Measurements from ENCODE around the gene HLA-DPA1. TPM values are rescaled to one million over a fixed set of nuclear protein-coding genes. Genes with fewer than 3 reads are reported as not detected.
A peak's percentile ranks its signal among the peaks of the same experiment; 100 is the strongest.

HLA-DPA1 gene
- total RNA-seq, 1 donor from 2014 or later = 491 TPM

- intact Hi-C loops (cut with DNase I) = no loop called here
- Histone ChIP-seq H3K36me3 (no peaks in the 10 kb centered on the region), H3K27ac (no peak overlapping the region), H3K9me3 (no peaks in the 10 kb centered on the region), H3K4me1 (no peaks in the 10 kb centered on the region), H3K4me3 (no peak overlapping the region), H3K27me3 (peaks cover 5% of the 10 kb centered on the region)
- DNase-seq = no peak
- peak; percentile 14 for TF ChIP-seq CTCF (IDR thresholded peaks at IDR 0.05)
- no peak for ATAC-seq
Measured at GRCh38 chr6:33049323-33050013, 24.0 kb downstream of the HLA-DPA1 start.

- DNase-seq = no peak
- TF ChIP-seq CTCF (IDR thresholded peaks at IDR 0.05) = no peak
- Histone ChIP-seq H3K9me3 (no peaks in the 10 kb centered on the region), H3K27me3 (no peaks in the 10 kb centered on the region), H3K4me3 (no peak overlapping the region), H3K27ac (no peak overlapping the region), H3K36me3 (no peaks in the 10 kb centered on the region), H3K4me1 (no peaks in the 10 kb centered on the region)
- intact Hi-C loops (cut with DNase I) = no loop called here
- ATAC-seq = no peak
Measured at GRCh38 chr6:33040157-33040556, 33.3 kb downstream of the HLA-DPA1 start.

- no peak for TF ChIP-seq CTCF (IDR thresholded peaks at IDR 0.05)
- no peak overlapping the region for H3K4me3 ChIP-seq
- H3K4me1 ChIP-seq = no peaks in the 10 kb centered on the region
- intact Hi-C loops (cut with DNase I) = no loop called here
- DNase-seq (no peak), ATAC-seq (peak; percentile 26)
- no peaks in the 10 kb centered on the region for H3K9me3 ChIP-seq
- H3K27ac ChIP-seq = no peak overlapping the region
- H3K36me3 ChIP-seq = no peaks in the 10 kb centered on the region
- H3K27me3 ChIP-seq = no peaks in the 10 kb centered on the region
Measured at GRCh38 chr6:33036535-33036934, 36.9 kb downstream of the HLA-DPA1 start.

GRCh38 chr6:33034554-33034953 lies 38.9 kb downstream of the HLA-DPA1 start:
- no peak for TF ChIP-seq CTCF (IDR thresholded peaks at IDR 0.05)
- Histone ChIP-seq H3K27ac (no peak overlapping the region), H3K4me3 (no peak overlapping the region), H3K36me3 (no peaks in the 10 kb centered on the region), H3K4me1 (no peaks in the 10 kb centered on the region), H3K9me3 (no peaks in the 10 kb centered on the region), H3K27me3 (no peaks in the 10 kb centered on the region)
- DNase-seq (no peak), ATAC-seq (no peak)
- intact Hi-C loops (cut with DNase I) = no loop called here

GRCh38 chr6:33030245-33030644 lies 43.2 kb downstream of the HLA-DPA1 start:
- DNase-seq = no peak
- no peaks in the 10 kb centered on the region for H3K9me3 ChIP-seq
- no peaks in the 10 kb centered on the region for H3K27me3 ChIP-seq
- H3K36me3 ChIP-seq = no peaks in the 10 kb centered on the region
- peak overlapping the region; percentile 89 for H3K27ac ChIP-seq
- ATAC-seq = no peak
- no peak for TF ChIP-seq CTCF (IDR thresholded peaks at IDR 0.05)
- intact Hi-C loops (cut with DNase I) = no loop called here
- H3K4me3 ChIP-seq = no peak overlapping the region
- H3K4me1 ChIP-seq = peaks cover 7% of the 10 kb centered on the region
